Measurements from ENCODE around the gene SH3BP2.

SH3BP2 gene

GRCh38 chr4:2887343-2887742 lies 94.5 kb downstream of the SH3BP2 start:
- DNase-seq = no peak

- no peak for DNase-seq
Observed at GRCh38 chr4:2888886-2889285, 96.0 kb downstream of the SH3BP2 start.
